Ovary (tissue), 3 donors: ENCODE data around the gene TMEM132D.

ENCODE experiments used
- CTCF ChIP-seq, 3 donors: fragments of 450-650 bp in 2 of 3; fragments of 200-600 bp in 1 of 3; IDR thresholded peaks; one replicate each; pipeline versions ENCODE4 v1.5.1 to v1.8.0; 2016 to 2022; ENCODE audit warnings: antibody characterized with exemption in 3 of 3, mild to moderate bottlenecking in 1 of 3
- EP300 ChIP-seq: sonication (generic); formaldehyde crosslinking; IDR thresholded peaks from one replicate; pipeline ENCODE4 v1.6.1; 2017; ENCODE audit warnings: antibody characterized with exemption
- POLR2A ChIP-seq: fragments of 450-650 bp; IDR thresholded peaks from one replicate; pipeline ENCODE4 v1.6.1; 2017; ENCODE audit warnings: antibody characterized with exemption, mild to moderate bottlenecking, moderate library complexity
- donor health status: DM: no; HTN: no; CAD: no.

GRCh38 chr12:129276361-129277060 lies 627.3 kb downstream of the TMEM132D start:
- no peak for TF ChIP-seq CTCF (IDR thresholded peaks at IDR 0.05)
- TF ChIP-seq POLR2A: no peak
- TF ChIP-seq EP300: no peak
